Loucy (cell line): ENCODE data around the gene DNM3.

Experiments
- EZH2phosphoT487 ChIP-seq: fragments of 200-600 bp; IDR thresholded peaks from 2 replicates; pipeline ENCODE4 v1.6.1; 2018; ENCODE audit warnings: antibody characterized with exemption, mild to moderate bottlenecking, moderate library complexity, borderline replicate concordance
- TF ChIP-seq, protein P1 (sequence below): fragments of 200-600 bp; sonication (generic); conservative IDR thresholded peaks from 2 replicates; pipeline ENCODE4 v1.5.1; 2014; ENCODE audit warnings: mild to moderate bottlenecking, antibody characterized with exemption, low read length

DNA sequence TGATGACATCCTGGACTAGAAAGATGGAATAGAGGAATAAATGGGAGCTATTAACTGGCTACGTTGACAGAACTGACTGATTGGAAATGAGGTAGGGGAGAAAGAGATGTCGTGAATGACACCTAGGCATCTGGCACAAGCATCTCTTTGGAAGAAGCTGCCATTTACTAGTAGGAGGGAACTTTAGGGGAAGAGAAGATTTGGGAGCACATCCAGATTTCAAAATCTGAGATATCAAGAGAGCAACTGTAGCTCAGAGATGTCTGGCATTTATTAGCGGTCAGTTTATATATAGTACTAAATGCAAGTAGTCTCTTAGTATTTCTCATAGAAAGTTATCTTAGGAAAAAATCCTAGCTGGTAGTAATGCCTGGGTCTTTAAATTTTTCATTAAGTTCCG, 447.3 kb downstream of the DNM3 start:
- TF ChIP-seq, protein P1, sequence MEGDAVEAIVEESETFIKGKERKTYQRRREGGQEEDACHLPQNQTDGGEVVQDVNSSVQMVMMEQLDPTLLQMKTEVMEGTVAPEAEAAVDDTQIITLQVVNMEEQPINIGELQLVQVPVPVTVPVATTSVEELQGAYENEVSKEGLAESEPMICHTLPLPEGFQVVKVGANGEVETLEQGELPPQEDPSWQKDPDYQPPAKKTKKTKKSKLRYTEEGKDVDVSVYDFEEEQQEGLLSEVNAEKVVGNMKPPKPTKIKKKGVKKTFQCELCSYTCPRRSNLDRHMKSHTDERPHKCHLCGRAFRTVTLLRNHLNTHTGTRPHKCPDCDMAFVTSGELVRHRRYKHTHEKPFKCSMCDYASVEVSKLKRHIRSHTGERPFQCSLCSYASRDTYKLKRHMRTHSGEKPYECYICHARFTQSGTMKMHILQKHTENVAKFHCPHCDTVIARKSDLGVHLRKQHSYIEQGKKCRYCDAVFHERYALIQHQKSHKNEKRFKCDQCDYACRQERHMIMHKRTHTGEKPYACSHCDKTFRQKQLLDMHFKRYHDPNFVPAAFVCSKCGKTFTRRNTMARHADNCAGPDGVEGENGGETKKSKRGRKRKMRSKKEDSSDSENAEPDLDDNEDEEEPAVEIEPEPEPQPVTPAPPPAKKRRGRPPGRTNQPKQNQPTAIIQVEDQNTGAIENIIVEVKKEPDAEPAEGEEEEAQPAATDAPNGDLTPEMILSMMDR = no peak
- no peak for TF ChIP-seq EZH2phosphoT487
